Esophagus squamous epithelium (tissue), 5 donors: Measurements from ENCODE around the gene ZNF217. TPM values are rescaled to one million over a fixed set of nuclear protein-coding genes. Genes with fewer than 3 reads are reported as not detected.
"Not testable (repeated sequence)": the region's sequence is repeated elsewhere in the genome, so short reads cannot be mapped to it uniquely, and the experiment has no call there.

Experiments
- DNase-seq: peaks from one replicate; lab custom pipeline; 2025; lab: John Stamatoyannopoulos, UW
- H3K27ac ChIP-seq, 4 donors: fragments of 200-600 bp; sonication (generic); one replicate each; pipeline ENCODE4 v1.5.1; 2016 to 2019; ENCODE audit warnings: mild to moderate bottlenecking in 1 of 4
- H3K27me3 ChIP-seq, 4 donors: fragments of 200-600 bp; sonication (generic); 1 replicate in 3 of 4; 2 replicates in 1 of 4; pipeline versions ENCODE4 v1.5.1 to v1.6.0; 2017 to 2021; ENCODE audit warnings: antibody characterized with exemption in 1 of 4
- H3K36me3 ChIP-seq, 3 donors: fragments of 200-600 bp; sonication (generic); one replicate each; pipeline ENCODE4 v1.5.1; 2016 to 2019
- H3K4me1 ChIP-seq, 3 donors: fragments of 200-600 bp; sonication (generic); one replicate each; pipeline ENCODE4 v1.5.1; 2017 to 2019
- H3K4me3 ChIP-seq, 4 donors: fragments of 200-600 bp; sonication (generic); 1 replicate in 3 of 4; 2 replicates in 1 of 4; pipeline ENCODE4 v1.5.1; 2016 to 2019; ENCODE audit warnings: mild to moderate bottlenecking in 2 of 4, moderate library complexity in 1 of 4
- H3K9me3 ChIP-seq, 3 donors: fragments of 200-600 bp; sonication (generic); one replicate each; pipeline ENCODE4 v1.5.1; 2016 to 2019
- POLR2A ChIP-seq, 4 donors: fragments of 450-650 bp; IDR thresholded peaks; one replicate each; pipeline ENCODE4 v1.6.1; 2017; ENCODE audit warnings: antibody characterized with exemption in 4 of 4, mild to moderate bottlenecking in 4 of 4, moderate library complexity in 3 of 4
- WGBS, 2 donors: methylation state at CpG; one replicate each; pipeline ENCODE4 v1.1.5; 2018; 5-methylcytosine and 5-hydroxymethylcytosine counted together
- intact Hi-C: fragments of 100-400 bp; cut with DNase I; formaldehyde crosslinking; loops from one replicate; pipeline ENCODE4 v1.15.0; 2022
- total RNA-seq, 4 donors: library from RNA; depleted of rRNA; stranded (reverse); fragments of >200 nt; gene quantifications; one replicate each; pipeline ENCODE4 v1.1.0, GENCODE V29; 2016
- TF ChIP-seq, protein P1 (sequence below), 6 experiments: fragments of 450-650 bp in 4 of 6; fragments of 200-600 bp in 2 of 6; sonication (generic) in 2 of 6; IDR thresholded peaks; one replicate each; pipeline ENCODE4 v1.5.1; 2016 to 2019; ENCODE audit warnings: antibody characterized with exemption in 6 of 6, mild to moderate bottlenecking in 4 of 6, moderate library complexity in 4 of 6
- donor health status: DM: yes; HTN: yes; CAD: no.

Gene ZNF217
- total RNA-seq, result 10 to 100 TPM; 20.7 to 27.5 (median 22.2) TPM

DNA sequence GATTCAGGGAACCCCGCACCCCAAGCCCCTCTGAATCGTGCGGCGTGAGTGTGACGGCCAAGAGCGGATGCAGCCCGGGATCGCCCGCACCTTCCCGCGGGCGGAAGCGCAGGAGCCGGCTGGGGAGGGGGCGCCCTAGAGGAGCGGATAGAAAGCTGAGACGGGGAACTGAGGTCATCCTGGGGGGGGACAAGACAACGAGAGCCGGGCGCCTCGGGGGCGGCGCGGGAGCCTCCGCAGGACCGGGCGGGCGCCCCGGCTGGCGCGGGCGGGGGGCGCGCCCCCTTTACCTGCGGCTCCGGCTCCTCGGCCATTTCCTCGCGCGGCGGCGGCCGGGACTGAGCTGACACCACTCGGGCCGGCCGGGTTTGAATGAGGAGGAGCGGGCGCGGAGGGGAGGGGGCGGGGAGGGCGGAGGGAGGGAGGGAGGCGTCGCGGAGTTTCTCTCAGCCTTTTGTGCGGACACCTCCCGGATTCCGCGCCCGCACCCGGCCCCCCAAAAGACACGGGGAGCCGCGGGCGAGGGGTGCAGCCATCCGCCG is at the start of gene ZNF217:
TSS of gene ZNF217 (minus strand) at position 374 of the 542 bp plus-strand sequence. CDS start 11,013 bp downstream, outside the sequence.
- TF ChIP-seq POLR2A (IDR thresholded peaks at IDR 0.05), result peak in 2 of 4 donors; percentile 35 to 64
- H3K9me3 ChIP-seq, intact Hi-C loops, H3K27me3 ChIP-seq, H3K36me3 ChIP-seq: not testable (repeated sequence)
- peak within 1 kb of the TSS; percentile 99 to 100 (median 100) for H3K27ac ChIP-seq
- DNase-seq, result peak; percentile 50
- WGBS, 2 donors, result no CpG with 5 or more reads among the region's 66 CpGs
- peaks cover 8 to 78% (median 21%) of the 10 kb centered on the region in 3 donors for H3K4me1 ChIP-seq
- peak within 1 kb of the TSS; percentile 80 to 98 (median 90) for H3K4me3 ChIP-seq

DNA sequence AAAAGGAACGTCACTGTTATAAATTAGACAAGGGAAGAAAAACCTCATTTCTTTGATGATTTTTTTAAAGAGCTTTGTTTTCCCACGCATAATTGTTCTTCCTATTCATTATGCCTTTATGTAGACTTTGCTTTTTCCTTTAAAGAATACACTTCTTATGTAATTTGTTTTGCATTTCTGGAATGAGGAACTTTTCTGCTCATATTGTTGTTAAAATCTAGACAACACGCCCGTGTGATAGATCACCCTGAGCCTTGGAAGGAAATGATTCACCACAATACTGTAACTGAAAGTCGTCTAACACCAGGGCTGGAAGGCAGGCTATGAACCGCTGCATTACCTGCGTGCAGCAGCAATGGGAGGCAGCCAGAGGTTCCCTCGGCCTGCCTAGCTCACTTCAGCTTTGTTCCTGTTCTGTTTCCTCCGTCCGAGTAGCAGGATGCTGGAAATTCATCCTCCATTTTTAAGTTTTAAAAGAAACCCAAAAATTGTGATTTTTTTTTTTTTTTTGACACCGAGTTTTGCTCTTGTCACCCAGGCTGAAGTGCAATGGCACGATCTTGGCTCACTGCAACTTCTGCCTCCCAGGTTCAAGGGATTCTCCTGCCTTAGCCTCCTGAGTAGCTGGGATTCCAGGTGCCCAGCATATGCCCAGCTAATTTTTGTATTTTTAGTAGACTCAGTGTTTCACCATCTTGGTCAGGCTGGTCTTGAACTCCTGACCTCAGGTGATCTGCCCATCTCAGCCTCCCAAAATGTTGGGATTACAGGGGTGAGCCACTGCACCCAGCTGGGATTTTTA is 49.6 kb upstream of the ZNF217 start:
- peak overlapping the region; percentile 72 to 89 (median 86) for H3K27ac ChIP-seq
- DNase-seq, result no peak
- 8 to 17% methylated on average over 12 of the region's 12 CpGs for WGBS, 2 donors

DNA sequence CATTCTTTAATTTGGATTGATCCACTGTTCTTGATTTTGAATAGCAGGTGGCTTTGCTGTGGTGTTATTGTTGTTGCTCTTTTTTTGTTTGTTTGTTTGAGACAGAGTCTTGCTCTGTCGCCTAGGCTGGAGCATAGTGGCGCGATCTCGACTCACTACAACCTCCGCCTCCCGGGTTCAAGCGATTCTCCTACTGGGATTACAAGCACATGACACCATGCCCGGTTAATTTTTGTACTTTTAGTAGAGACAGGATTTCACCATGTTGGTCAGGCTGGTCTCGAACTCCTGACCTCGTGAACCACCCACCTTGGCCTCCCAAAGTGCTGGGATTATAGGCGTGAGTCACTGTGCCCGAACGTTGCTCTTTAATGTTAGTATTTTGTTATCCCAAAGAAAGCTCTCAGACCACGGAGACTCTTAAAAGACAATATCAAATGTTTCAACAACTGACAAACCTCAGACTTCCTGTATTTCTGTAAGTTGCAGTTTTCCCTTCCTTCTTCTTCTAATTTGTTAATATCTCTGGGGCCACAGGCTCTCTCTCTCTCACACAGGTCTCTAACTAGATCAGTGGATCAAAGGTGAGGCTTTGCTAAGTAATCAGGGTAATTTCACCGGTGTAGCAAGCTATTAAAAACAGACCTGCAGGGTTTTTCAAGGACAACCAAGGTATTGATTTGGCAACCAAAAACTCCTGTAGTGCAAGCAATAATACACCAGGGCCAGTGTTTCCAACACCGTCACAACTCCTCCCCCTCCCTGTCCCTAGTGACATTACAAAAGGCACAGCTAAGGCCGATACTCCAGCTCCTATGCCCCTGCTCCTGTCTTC is 48.8 kb upstream of the ZNF217 start:
- peak overlapping the region in 1 of 4 donors; percentile 34 for H3K4me3 ChIP-seq
- DNase-seq, result no peak

More for the DNA sequence above, 49.6 kb upstream of the ZNF217 start:
- Histone ChIP-seq H3K27me3 (no peaks in the 10 kb centered on the region), H3K4me3 (peak overlapping the region in 1 of 4 donors; percentile 34), H3K9me3 (no peaks in the 10 kb centered on the region), H3K4me1 (peaks cover 12 to 25% (median 14%) of the 10 kb centered on the region in 3 donors), H3K36me3 (no peaks in the 10 kb centered on the region)
- intact Hi-C loops, result loop anchor here (10.0 kb wide), 1 partner anchor 292 kb away; no protein-coding TSS in a partner anchor
- TF ChIP-seq POLR2A (IDR thresholded peaks at IDR 0.05), result peak in 2 of 4 donors; percentile 22 to 40
- TF ChIP-seq, protein P1, sequence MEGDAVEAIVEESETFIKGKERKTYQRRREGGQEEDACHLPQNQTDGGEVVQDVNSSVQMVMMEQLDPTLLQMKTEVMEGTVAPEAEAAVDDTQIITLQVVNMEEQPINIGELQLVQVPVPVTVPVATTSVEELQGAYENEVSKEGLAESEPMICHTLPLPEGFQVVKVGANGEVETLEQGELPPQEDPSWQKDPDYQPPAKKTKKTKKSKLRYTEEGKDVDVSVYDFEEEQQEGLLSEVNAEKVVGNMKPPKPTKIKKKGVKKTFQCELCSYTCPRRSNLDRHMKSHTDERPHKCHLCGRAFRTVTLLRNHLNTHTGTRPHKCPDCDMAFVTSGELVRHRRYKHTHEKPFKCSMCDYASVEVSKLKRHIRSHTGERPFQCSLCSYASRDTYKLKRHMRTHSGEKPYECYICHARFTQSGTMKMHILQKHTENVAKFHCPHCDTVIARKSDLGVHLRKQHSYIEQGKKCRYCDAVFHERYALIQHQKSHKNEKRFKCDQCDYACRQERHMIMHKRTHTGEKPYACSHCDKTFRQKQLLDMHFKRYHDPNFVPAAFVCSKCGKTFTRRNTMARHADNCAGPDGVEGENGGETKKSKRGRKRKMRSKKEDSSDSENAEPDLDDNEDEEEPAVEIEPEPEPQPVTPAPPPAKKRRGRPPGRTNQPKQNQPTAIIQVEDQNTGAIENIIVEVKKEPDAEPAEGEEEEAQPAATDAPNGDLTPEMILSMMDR (IDR thresholded peaks at IDR 0.05), result no peak

DNA sequence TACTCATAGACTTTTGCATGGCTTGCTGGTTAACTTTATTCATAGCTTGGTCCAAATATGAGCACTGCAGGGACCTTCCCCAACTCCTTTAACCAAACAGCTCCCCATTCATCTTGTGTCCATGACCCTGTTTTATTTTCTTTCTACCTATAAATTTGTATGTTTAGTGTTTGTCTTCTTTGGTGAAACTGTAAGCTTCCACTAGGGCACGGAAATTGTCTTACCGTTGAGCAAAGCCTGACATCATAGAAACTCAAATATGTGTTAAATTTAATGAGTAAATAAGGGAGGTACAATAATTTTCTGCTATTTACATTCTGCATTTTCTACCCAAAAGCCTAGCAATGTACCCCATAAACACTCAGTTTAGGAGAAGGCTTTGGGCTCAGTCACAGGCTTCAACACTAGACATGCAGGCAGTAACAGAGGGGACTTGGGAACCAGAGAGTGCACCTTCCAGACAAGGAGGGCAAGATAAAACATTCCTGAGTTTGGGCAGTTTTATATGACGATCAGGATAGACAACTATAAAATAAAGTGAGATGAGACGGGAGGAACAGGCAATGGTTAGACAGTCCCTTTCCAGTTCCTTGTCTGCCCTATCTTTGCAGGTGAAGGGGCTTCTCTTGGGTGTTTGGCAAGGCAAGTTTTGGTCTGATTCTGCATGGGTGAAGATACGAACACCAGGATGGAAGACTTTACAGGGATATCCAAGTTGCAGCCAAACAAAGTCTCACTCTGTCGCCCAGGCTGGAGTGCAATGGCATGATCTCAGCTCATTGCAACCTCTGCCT is 46.2 kb upstream of the ZNF217 start:
- DNase-seq, result no peak
- Histone ChIP-seq H3K4me1 (peaks cover 14 to 38% (median 17%) of the 10 kb centered on the region in 3 donors), H3K9me3 (no peaks in the 10 kb centered on the region), H3K36me3 (no peaks in the 10 kb centered on the region), H3K27ac (no peak overlapping the region), H3K27me3 (no peaks in the 10 kb centered on the region), H3K4me3 (no peak overlapping the region)
- intact Hi-C loops, result loop anchor here (10.0 kb wide), 1 partner anchor 295 kb away; no protein-coding TSS in a partner anchor
- 76 to 88% methylated on average over 6 of the region's 6 CpGs for WGBS, 2 donors
- TF ChIP-seq, protein P1 (IDR thresholded peaks at IDR 0.05), result no peak
- no peak for TF ChIP-seq POLR2A (IDR thresholded peaks at IDR 0.05)

More for the DNA sequence above, 48.8 kb upstream of the ZNF217 start:
- Histone ChIP-seq H3K36me3 (no peaks in the 10 kb centered on the region), H3K4me1 (peaks cover 12 to 25% (median 14%) of the 10 kb centered on the region in 3 donors), H3K27me3 (no peaks in the 10 kb centered on the region), H3K9me3 (no peaks in the 10 kb centered on the region), H3K27ac (peak overlapping the region; percentile 72 to 89 (median 86))
- TF ChIP-seq, protein P1 (IDR thresholded peaks at IDR 0.05), result peak in 1 of 6 experiments; percentile 32
- no peak for TF ChIP-seq POLR2A (IDR thresholded peaks at IDR 0.05)
- WGBS, 2 donors, result 37 to 50% methylated on average over 17 of the region's 17 CpGs
- intact Hi-C loops, result loop anchor here (10.0 kb wide), 1 partner anchor 292 kb away; no protein-coding TSS in a partner anchor
